IPS-NIHi11 (cell line): ENCODE measurements around the gene RBM33.

Experiments
- DNase-seq: peaks from one replicate; pipeline ENCODE4 v3.0.0; 2012; ENCODE audit warnings: mixed read lengths, low spot score

Gene RBM33

GRCh38 chr7:155747209-155747608, 102.7 kb downstream of the RBM33 start:
- no peak for DNase-seq

- DNase-seq, result no peak
Measured at GRCh38 chr7:155749578-155749977, 105.1 kb downstream of the RBM33 start.

GRCh38 chr7:155750255-155751125, 106.0 kb downstream of the RBM33 start:
- no peak for DNase-seq

GRCh38 chr7:155751409-155751808, 106.9 kb downstream of the RBM33 start:
- DNase-seq, result no peak

GRCh38 chr7:155752756-155753445, 108.4 kb downstream of the RBM33 start:
- no peak for DNase-seq

GRCh38 chr7:155753446-155753965, 109.0 kb downstream of the RBM33 start:
- DNase-seq, result no peak

- no peak for DNase-seq
Measured at GRCh38 chr7:155754165-155754564, 109.7 kb downstream of the RBM33 start.

- no peak for DNase-seq
Measured at GRCh38 chr7:155755026-155755425, 110.6 kb downstream of the RBM33 start.

- no peak for DNase-seq
Measured at GRCh38 chr7:155756322-155756721, 111.9 kb downstream of the RBM33 start.

GRCh38 chr7:155758348-155758747, 113.9 kb downstream of the RBM33 start:
- DNase-seq, result no peak

GRCh38 chr7:155759740-155760430, 115.4 kb downstream of the RBM33 start:
- DNase-seq, result no peak

- DNase-seq, result no peak
Measured at GRCh38 chr7:155761162-155761561, 116.7 kb downstream of the RBM33 start.

- no peak for DNase-seq
Measured at GRCh38 chr7:155762036-155762435, 117.6 kb downstream of the RBM33 start.

GRCh38 chr7:155762655-155763054, 118.2 kb downstream of the RBM33 start:
- no peak for DNase-seq

GRCh38 chr7:155763122-155763521, 118.7 kb downstream of the RBM33 start:
- no peak for DNase-seq

GRCh38 chr7:155763691-155764437, 119.4 kb downstream of the RBM33 start:
- DNase-seq, result no peak

GRCh38 chr7:155764438-155764793, 120.0 kb downstream of the RBM33 start:
- DNase-seq, result no peak

- DNase-seq, result no peak
Measured at GRCh38 chr7:155765458-155765857, 121.0 kb downstream of the RBM33 start.

GRCh38 chr7:155766386-155766785, 121.9 kb downstream of the RBM33 start:
- DNase-seq, result no peak

GRCh38 chr7:155766966-155767916, 122.8 kb downstream of the RBM33 start:
- no peak for DNase-seq

- DNase-seq, result no peak
Measured at GRCh38 chr7:155769701-155770100, 125.2 kb downstream of the RBM33 start.
